Activated CD4-positive, alpha-beta T cell treated with anti-CD3 and anti-CD28 coated beads for 4 hours (primary cell): Measurements from ENCODE around the gene ASAP3.

Source experiments
- DNase-seq, 2 donors: peaks; one replicate each; pipeline ENCODE4 v3.0.0-alpha.2; 2020

Gene ASAP3

DNA sequence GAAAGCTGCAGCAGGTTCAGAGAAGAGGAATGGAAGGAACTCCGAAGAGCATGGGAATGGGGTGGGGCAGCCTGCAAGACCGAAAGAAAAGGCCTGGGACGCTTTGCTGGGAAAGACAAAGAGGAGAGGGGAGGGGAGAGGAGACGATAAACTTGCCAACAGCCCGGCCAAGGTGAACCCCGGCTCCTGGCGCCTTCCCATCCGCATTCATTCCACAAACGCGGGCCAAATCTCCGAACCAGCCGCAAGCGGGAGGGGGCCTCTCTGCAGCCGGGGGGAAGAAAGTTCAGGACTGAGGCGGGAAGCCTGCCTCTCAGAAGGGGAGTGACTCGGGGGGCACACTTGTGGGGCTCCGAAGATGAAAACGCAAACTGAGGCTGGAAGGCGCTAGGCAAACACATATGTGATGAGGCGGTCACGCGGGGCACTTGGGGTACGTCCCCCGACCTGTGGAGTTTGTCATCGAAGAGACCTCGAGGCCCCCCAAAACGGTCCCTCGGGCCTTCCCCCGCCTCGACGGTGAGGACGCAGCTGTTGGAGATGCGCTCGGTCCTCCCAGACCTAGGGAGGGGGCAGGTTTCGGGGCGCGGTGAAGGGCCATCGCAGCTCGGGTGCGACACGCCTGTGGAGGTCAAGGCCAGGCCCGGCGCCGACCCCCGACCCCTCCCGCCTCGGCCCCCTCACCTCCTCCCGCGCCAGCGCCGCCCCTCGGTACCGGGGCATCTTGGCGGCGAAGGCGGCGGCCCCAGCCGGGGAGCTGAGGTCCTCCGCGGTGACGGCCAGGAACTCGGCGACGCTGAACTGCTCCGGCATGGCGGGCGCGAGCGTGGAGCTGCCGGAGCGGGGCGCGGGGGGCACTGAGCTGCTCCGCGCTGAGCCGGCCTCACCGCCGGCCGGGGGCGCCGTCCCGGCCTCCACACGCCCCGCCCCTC lies at the start of gene ASAP3:
Gene ASAP3 (minus strand): TSS at position 859 of the 932 bp plus-strand sequence. CDS start 46 bp downstream, at position 813.
- peak in 1 of 2 donors; percentile 8 for DNase-seq

GRCh38 chr1:23533246-23534023 lies 49.5 kb upstream of the ASAP3 start:
- no peak for DNase-seq

- no peak for DNase-seq
These were observed 47.6 kb upstream of the ASAP3 start for GRCh38 chr1:23531562-23532094.

- DNase-seq = peak; percentile 73 to 79
These were observed 47.0 kb upstream of the ASAP3 start, which contains the start of gene E2F2 for GRCh38 chr1:23530747-23531561. Gene E2F2 (minus strand): TSS chr1:23531233. CDS start chr1:23530793, 440 bp downstream.

GRCh38 chr1:23530087-23530746 lies 46.2 kb upstream of the ASAP3 start:
- DNase-seq = no peak

DNA sequence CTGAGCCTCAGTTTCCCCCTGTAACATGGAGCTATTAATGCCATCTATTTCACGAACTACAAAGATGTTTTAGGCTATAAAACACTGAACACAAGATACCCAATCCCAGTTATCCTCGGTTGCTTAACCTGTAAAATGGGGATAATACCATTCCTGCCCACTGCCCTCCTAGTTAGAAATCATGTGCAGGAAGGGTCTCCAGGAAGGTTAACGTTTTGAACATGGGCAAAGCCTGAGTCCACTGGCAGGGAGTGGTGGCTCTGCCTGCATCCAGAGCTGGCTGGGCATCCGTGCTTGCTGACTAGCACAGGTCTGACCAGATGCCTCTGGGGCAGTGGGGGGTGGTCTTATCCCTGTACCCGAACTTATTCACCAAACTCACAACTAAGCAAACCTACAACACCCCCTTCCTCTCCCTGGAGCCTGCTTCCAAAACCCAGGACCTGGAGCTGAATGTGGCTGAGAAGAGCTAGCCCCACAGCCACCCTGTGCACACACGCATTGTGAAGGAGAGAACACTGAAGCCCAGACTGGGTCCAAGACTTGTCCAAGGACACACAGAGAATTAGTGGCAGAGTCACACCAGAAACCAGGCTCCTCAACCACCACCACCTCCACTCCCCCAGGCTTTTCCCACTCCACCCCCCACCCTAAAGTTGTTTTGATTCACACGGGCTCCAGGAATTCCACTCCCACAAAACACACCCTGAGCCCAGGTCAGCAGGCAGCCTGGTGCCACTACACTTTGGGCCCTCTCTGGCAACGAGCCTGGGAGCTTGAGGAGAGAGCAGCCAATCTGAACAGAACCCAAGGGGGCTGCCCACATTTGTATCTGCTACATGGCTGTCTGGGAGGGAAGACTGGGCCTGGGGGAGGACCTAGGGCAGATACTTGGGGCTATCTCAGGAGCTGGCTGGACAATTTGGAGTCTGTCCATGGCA lies 45.4 kb upstream of the ASAP3 start:
- no peak for DNase-seq

- peak; percentile 69 to 71 for DNase-seq
These were observed 44.4 kb upstream of the ASAP3 start for GRCh38 chr1:23528250-23528978.

- no peak for DNase-seq
These were observed 43.9 kb upstream of the ASAP3 start for GRCh38 chr1:23527900-23528249.

DNA sequence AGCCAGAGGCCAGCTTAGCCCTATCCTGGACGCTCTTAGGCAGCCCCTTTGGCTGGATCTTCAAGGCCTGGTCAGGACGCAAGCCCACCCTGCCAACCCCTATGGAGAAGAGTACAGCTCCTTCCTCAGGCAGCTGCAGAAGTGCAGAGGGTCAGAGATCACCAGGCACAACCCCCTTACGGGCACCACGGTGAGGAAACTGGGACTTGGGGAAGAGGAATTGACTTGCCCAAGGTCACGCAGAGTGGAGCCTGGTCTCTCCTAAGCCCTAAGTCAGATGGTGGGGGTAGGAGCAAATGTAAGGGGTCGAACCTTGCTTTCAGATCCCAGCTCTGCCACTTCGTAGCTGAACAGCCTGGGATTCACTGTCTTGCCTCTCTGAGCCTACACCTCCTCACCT lies 43.4 kb upstream of the ASAP3 start:
- DNase-seq = no peak

DNA sequence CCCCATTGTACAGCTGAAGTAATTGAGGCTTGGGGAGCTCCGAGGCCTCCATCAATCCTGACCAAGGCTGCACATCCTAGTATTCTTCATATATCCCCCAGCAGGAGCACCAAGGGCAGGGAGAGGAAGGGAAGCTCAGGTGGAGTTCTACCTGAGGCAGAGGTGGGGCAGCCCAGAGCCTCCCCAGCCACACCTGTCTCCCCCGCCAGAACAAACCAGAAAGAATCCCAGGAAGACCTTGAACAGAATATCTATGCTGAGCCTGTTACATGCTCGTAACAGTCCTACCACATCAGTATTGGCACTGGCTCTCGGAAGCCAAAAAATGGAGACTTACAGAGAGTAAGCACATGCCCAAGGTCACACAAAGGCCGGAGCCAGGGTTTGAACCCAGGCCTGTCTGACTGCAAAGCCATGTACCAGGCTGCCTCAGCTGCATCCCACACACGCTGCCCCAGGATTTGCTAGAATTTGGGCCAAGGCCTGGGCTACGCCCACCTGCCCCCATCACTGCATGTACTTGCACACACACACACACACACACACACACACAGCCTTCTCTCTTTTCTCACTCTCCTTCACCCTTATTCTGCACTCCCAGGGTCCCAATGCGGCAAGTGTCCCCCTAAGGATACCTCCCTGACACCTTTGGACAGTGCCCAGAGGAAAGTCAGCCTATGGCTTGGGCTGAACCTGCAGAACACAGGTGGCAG lies 42.5 kb upstream of the ASAP3 start:
- DNase-seq = no peak

DNA sequence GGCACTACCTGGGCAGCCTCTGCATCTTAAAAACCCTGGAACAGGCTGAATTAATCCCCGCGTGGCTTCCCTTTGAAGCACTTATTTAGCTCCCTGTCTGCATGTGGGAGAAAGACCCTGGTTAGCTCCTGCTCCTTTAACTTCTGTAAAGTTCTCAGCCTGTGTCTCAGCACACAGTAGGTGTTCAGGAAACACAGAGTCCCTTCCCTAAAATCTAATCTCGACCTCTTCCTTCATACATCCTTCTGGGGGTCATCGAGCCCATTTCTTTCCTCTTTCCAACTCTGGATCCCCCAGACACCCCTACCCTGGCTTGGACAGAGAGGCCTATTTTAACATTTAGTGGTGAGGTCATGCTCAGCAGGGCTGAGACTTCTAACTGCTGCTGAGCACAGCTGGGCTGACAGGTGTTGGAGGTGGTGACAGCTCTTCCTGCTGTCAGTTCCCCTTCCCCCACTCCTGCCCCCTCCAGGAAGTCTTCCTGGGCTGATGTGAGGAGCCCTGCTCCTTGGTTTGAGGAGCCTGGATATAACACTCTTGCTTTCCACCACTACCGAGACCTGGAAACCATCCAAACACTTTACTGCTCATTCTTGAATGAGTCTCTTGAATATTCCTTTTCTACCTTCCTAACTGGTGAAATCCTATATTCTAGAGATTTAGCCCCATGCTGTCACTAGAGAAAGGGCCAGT lies 41.7 kb upstream of the ASAP3 start:
- DNase-seq = no peak

DNA sequence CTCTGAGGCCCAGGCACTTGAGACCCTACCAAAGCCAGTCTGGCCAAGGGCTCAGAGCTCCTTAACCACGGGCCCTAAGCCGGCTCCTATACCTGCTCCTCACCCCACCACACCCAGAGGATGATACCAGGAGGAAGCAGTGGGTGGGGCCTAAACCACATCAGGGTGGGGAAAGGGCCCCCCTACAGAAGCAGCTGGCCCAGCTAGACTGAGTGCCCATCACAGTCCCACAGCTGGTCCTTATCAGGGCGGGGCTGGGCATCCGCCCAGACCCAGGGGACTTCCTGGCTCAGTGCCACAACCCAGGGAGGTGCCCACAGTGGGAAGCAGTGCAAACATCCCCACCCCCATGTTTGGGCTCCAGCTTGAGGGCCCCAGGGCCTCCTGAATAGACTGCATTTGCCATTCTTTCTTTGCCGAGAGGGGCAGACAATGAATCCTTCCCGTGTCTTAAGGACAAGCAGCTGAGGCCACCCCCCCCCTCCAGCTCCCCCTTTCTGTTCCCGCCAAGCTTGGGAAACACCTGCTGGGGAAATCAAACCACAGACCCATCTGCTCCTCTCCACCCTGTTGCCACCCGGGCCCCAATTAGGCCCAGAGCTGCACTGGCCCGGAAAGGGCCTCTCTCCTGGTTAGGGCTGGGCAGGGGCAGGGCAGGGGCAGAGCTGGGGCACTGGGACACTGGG lies 40.9 kb upstream of the ASAP3 start:
- DNase-seq = peak in 1 of 2 donors; percentile 25

DNA sequence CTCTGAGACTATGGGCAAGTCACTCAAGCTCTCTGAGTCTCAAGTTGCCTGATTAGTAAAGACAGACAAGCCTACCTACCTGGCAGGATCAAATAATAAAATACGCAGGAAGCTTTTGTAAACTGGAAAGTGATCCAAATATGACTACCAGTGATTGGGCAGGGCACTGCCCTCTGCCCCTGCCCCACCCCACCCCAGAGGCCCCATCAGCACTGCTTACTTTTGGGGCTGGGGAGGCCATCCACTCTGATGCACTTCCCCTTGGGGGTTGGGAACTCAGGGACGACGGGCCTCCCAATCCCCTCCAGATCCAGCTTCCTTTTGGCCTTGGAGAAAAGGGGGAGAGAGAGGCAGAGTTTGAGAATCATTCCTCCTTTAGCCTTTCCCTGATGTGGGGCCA lies 40.2 kb upstream of the ASAP3 start:
- no peak for DNase-seq

- DNase-seq = no peak
These were observed 38.4 kb upstream of the ASAP3 start for GRCh38 chr1:23522244-23522982.

DNA sequence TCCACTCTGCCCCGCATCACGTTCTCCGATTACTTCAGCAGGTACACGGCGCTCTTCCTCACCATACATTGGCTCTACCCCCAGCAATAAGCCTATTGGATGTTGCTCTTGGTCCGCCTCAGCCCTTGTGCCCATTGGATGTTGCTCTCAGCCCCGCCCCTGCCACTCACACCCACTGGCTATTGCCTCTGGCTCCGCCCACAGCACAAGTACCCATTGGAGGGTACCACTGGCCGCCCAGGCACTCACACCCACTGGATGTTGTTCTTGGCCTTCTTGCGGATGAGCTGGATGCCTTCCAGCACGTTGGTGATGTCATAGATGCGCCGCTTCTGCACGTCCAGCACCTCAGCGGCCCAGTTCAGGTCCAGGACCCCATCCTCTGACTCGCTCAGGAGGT lies 37.6 kb upstream of the ASAP3 start:
- no peak for DNase-seq

DNA sequence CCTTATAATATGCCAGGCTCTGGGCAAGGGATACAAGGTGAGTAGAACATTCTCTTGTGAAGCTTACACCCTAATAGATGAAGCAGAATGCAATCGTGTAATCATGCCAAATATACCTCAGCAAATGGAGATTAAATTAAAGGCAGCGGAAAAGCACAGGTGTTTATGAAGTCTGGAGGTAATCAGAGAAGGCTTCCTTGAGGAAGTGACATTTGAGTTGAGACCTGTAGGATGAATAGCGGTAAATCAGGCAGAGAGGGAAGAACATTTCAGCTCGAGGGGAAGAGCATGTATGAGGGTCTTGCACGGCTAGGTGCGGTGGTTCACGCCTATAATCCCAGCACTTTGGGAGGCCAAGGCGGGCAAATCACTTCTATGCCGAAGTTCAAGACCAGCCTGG lies 33.6 kb upstream of the ASAP3 start:
- DNase-seq = no peak

DNA sequence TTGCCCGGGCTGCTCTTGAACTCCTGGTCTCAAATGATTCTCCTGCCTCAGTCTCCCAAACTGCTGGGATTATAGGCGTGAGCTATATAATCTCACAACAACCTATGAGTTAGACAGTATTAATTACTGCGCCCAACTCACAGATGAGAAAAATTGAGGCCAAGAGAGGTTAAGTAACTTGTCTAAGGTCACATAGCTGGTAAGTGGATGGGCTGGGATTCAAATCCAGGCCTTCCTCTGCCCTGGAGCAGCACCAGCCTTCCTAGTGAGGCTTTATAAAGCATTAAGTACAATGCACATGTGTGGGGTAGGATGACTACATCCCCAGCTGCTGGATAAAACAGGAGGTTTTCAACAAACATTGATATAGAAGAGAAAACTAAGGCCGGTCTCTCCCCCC lies 31.9 kb upstream of the ASAP3 start:
- no peak for DNase-seq
